ENCODE data around the gene CAMK2D.
"Not testable (repeated sequence)": the region's sequence is repeated elsewhere in the genome, so short reads cannot be mapped to it uniquely, and the experiment has no call there.

Gene CAMK2D

GRCh38 chr4:113761620-113762185 is at the start of gene CAMK2D:
Gene CAMK2D (minus strand): TSS chr4:113761738. CDS start chr4:113761068, 670 bp downstream.
- DNase-seq = peak; percentile 88 to 93

GRCh38 chr4:113810906-113811305 is 49.4 kb upstream of the CAMK2D start:
- no peak for DNase-seq

- no peak for DNase-seq
Observed at GRCh38 chr4:113809311-113809710, 47.8 kb upstream of the CAMK2D start.

DNA sequence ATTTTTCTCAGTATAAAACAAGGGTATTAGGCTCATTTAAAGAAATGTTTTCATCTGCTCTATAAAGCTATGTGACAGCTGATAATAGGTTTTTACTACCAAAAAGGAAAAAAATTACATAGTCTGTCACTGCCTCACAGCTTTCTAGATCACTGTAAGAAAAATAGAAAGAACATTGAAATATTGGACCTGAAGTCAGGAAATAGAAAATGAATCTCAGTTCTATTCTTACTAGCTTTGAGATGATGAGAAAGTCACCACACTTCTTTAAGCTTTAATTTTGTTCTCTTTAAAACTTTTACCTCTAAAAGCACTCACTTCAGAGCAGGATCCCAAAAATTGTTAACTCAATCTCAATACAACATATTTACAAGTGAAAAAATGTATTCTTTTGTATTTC is 45.3 kb upstream of the CAMK2D start:
- no peak for DNase-seq

DNA sequence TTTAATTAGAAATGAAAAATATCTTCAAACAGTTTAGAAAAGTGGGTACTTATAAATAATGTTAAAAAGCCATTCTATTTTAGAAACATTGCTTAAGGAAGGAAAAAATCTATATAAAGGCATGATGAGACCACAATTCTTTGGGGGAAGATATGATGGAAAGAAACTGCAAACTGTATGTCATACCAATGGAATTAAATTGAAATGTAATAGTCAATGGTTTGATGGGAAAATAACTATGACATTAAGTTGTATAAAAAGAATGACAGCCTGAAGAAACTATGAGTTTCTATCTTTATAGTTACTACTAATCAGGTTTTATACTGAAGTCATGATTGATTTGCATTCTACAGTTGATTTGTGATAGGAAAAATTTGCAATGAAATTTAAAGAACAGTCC is 40.3 kb upstream of the CAMK2D start:
- no peak for DNase-seq

GRCh38 chr4:113796381-113796780 is 34.8 kb upstream of the CAMK2D start:
- not testable (repeated sequence) for DNase-seq

DNA sequence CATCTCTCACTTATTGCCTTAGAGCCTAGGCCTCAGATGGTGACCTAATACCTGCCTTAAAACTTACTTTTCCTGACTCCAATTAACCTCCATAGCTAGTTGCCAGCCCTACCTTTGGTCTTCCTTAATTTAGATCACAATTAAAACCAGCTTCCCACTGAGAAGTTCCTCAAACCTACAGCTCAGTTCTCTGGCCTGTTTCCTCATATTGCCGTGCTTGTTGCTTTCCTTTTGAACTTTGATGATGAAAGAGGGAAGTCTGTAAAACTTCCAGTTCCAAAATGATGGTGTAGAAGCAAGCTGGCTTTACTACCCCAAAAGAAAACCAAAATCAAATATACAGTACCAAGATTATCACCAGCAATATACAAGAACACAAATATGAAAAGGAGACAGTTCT is 28.9 kb upstream of the CAMK2D start:
- no peak for DNase-seq

DNA sequence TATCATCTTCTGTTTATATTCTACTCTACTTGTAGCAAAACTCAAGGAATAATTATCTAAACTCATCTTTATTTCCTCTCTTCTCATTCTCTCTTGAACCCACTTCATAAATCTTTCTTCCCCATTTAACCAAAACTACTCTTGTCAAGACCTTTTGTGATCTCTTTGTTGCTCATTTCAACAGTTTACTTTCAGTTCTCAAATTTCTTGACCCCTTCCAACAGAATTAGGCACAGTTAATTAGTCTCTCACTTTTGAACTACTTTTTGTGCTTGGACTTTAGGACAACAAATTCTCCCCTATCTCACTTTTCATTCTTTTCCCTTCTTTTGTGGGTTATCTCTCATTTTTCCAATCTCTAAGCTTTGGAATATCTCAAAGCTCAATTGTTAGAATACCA is 27.4 kb upstream of the CAMK2D start:
- DNase-seq = no peak

DNA sequence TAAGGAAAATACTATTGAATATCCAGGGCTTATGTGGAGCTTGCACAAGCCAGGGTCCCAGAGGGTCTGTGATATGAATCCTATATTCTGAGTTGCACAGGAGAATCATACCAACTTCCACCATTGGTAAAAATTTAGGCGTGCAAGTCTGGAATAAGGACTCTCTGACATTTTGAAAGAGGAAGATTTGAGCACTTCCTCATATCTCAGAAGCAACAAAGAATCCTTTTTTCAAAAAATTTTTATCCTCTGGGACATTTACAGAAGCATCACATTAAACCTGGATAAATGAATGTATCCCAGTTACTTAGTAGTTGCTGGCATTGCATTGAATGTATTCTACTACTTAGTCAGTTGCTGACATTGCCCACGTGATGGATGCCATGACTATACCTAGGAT is 24.2 kb upstream of the CAMK2D start:
- DNase-seq = no peak

DNA sequence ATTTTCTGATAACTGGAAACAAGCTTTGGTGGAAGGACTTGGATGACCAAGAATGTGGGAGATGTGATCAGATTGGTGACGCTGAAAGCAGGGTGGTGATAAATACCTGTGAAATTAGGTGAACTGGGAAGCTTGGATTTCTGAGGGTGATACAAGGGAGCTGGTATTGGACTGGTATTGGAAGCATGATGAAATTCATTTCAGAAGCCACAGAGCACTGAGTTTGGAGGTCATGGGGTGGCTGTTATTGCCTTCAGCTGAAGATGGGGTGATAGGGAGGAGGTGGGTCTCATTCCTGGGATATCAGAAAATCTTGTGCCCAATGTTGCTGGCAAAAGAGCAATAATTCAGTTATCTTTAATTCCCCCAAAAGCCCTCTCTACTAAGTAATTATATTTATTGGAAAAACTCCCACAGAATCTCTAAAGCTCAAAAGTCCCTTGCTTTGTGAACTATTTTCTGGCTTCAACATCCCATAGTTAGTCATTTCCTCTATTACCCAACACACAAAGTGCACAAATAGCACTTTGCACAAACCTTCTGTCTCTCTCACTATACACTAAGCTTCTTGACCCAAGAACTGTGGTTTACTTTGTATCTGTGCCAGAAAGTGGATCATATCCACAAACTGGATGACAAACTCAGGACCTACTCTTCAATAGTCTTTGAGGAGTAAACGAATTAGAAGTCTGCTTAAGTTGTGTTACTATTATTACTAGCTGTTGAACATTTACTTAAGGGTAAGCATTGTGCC is 23.1 kb upstream of the CAMK2D start:
- no peak for DNase-seq

GRCh38 chr4:113783701-113784100 is 22.2 kb upstream of the CAMK2D start:
- no peak for DNase-seq

DNA sequence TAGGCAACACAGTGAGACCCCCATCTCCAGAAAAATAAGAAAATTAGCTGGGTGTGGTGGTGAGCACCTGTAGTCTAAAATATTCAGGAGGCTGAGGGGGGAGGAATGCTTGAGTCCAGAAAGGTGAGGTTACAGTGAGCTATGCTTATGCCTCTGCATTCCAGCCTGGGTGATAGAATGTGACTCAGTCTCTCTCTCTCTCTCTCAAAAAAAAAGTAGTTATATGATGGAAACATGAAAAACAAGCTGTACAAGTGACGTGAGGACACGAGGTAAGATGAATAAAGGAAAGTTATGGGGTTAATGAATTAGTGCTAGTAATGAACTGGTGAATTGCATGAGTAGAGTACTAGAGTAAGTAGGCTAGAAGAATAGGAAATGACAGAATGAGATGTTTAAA is 21.8 kb upstream of the CAMK2D start:
- DNase-seq = no peak

- DNase-seq = peak in 1 of 2 experiments; percentile 58
Observed at GRCh38 chr4:113781439-113782040, 20.0 kb upstream of the CAMK2D start.

GRCh38 chr4:113776679-113777078 is 15.1 kb upstream of the CAMK2D start:
- DNase-seq = no peak

DNA sequence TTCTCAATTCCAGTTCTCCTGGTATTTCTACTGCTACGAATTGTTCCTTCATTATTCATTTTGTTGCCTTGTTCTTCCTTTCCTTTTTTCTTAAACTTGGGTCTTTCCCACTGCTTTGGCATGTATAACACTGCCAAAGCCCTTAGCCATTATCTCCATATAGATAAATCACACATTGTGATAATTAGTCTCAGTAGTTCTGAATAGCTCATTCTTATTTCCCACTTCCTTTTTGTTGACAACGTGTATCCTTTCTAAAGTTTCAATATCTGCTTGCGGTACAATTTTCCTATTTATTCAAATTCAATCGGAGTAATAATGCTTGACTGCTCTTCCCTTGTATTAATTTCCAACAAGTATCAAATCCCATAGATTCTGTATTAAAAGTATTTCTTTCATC is 14.5 kb upstream of the CAMK2D start:
- DNase-seq = no peak

DNA sequence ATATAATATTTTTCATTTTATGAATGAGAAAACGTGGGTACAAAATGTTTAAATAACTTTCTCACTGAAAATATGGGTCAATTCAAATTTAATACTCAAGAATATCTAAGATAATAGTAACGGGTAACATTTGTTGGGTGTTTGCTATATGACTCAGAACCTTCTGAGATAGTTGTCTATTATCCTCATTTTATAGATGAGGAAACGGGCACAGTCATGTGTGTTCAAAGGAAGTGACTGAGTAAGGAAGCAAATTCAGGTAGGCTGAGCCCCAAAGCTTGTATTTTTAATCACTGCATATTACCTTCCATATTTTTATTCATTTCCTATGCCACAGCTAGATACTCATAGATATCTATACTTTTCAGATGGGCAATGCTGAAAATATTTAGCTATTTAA is 12.2 kb upstream of the CAMK2D start:
- no peak for DNase-seq

- no peak for DNase-seq
Observed at GRCh38 chr4:113773014-113773413, 11.5 kb upstream of the CAMK2D start.

GRCh38 chr4:113772319-113772718 is 10.8 kb upstream of the CAMK2D start:
- no peak for DNase-seq

- DNase-seq = no peak
Observed at GRCh38 chr4:113769744-113770143, 8.2 kb upstream of the CAMK2D start.

GRCh38 chr4:113768952-113769351 is 7.4 kb upstream of the CAMK2D start:
- no peak for DNase-seq

DNA sequence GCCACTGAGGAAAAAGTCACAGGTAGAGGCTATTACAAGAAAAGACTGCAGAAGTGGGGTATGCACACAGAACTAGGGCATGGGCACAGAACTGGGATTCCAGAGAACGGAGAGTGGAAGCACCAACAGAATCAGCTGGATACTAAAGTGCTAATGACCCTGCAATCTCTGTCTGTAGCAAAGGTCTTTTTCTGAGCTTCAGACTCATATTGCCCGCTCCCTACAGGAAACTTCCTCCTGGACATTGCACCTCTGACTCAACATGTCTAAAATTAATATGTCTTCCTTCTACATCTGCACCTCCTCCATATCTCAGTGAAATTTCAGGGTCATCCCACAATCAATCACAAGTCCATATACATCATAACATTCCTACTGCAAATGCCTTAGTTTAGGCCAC is 5.3 kb upstream of the CAMK2D start:
- no peak for DNase-seq

DNA sequence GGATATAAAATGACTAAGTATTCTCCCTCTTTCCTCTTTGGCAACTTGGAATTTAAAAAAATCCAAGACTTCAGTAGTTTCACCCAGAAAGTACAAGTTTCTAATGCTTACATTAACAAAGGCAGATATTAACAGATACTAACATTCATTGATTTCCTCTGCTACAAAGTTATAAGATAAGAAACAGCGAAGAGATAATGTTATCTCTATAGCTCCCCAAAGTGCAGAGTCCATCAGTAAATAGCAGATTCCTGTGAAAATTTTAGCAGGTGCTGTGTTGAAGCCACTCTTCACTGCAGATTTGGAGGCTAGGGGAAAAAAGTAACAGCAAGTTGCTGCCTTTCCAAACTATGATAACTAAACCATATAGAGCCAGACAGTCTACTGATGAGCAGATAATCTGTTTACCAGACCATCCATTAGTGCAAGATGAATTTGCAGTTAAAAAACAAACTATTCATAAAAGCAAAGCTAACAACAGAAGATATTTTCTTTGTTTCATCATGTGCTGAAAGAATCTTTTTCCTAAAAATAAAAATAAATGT is 3.3 kb upstream of the CAMK2D start:
- no peak for DNase-seq

- DNase-seq = not testable (repeated sequence)
Observed at GRCh38 chr4:113763923-113764322, 2.4 kb upstream of the CAMK2D start.

GRCh38 chr4:113763029-113763285 is 1.4 kb upstream of the CAMK2D start:
- no peak for DNase-seq

Data from NCI-H526 (cell line).